HG03139 (cell line): ENCODE results near the gene CREBRF.
"Not testable (repeated sequence)": the region's sequence is repeated elsewhere in the genome, so short reads cannot be mapped to it uniquely, and the experiment has no call there.

Source experiments
- ATAC-seq: cut with Tn5 transposase; IDR thresholded peaks from one replicate; pipeline ENCODE4 v1.9.1; 2021; ENCODE audit not compliant: unreplicated experiment

Gene CREBRF

GRCh38 chr5:173033923-173034322 is 22.2 kb upstream of the CREBRF start:
- no peak for ATAC-seq

DNA sequence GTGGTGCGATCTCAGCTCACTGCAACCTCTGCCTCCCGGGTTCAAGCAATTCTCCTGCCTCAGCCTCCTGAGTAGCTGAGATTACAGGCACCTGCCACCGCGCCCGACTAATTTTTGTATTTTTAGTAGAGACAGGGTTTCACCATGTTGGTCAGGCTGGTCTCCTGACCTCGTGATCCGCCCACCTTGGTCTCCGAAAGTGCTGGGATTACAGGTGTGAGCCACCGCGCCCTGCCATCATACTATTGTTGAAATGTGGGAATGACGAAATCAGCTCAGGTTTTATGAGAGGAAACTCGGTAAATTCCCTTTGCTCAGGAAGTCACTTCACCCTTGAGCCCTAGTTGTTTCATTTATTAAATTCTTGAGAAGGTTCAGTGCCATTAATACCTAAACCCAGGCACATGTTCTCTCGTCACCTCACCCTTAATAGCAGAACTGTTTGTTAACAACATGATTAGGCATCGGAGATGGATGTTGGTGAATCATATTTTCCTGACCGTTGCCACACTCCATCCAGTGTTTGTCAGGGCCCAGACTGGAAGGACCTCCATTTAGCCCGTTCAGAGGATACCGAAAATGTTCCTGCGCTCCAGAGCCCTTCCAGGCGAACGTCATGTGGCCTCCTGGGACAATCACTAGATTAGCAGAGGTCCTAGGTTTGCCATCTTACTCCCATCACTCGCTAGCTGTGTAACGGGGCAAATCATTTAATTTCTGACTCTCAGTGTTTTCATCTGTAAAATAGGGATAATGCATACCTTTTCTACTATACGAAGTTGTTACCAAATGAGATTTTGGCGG is 20.0 kb upstream of the CREBRF start:
- peak; percentile 46 for ATAC-seq

- no peak for ATAC-seq
Measured at GRCh38 chr5:173039188-173039587, 17.0 kb upstream of the CREBRF start.

- no peak for ATAC-seq
Measured at GRCh38 chr5:173039964-173040363, 16.2 kb upstream of the CREBRF start.

- no peak for ATAC-seq
Measured at GRCh38 chr5:173041881-173042762, 14.0 kb upstream of the CREBRF start.

GRCh38 chr5:173042763-173043107 is 13.4 kb upstream of the CREBRF start:
- no peak for ATAC-seq

DNA sequence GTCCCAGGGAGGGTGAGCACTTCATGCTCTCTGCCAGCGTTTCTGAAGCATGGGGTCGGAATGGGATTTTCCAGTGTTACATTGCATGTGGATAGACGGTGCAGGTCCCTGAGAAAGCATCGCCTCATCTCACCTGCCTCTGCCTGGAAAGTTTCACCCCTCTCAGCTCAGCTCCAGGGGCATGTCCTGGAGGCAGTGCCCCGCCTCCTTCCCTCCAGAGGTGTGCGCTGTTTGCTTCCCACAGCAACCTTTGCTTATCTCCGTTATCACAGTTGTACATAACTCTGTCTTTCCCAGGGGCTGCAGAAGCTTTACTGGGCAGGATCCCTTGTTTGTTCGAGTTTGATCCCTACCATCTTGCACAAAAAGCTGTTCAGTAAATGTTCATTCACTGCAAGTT is 10.7 kb upstream of the CREBRF start:
- no peak for ATAC-seq

- not testable (repeated sequence) for ATAC-seq
Measured at GRCh38 chr5:173047096-173047837, 8.9 kb upstream of the CREBRF start.

- no peak for ATAC-seq
Measured at GRCh38 chr5:173047838-173048105, 8.4 kb upstream of the CREBRF start.

DNA sequence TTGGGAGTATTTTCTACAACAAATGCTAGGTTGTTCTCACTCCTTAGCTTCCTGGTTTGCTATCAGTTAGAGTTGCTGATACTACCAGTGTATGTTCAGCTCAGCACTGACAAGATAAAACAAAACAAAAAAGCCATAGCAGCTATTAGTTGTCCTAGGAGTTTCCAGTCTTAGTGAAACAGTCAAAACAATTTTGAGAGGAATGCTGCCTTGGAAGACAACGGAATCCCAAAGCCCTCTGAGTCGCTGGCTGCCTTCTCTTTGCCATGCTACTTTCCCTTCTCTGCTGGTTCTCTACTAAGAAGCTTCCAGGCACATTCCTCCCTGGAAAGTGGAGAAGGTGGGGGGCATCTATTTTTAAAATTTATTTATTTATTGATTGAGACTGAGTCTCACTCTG is 5.4 kb upstream of the CREBRF start:
- ATAC-seq: no peak

DNA sequence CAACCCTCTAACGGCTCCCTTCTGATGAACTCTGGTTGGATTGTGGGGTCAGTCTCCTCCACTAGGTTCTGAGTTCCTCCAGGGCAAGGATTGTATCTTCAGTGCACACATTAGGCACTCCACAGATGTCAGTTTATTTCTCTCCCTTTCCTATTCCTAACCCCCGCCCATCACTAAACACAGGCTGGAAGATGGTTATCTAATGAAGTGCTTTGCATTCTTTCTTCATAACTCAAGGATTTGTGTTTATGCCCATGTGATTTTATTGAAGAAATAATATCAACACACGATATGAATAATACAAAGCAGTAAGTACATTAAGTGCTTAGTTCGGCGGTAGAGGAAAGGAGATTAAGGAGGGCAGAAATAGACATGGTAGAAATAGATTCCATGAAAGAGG is 4.4 kb upstream of the CREBRF start:
- no peak for ATAC-seq

DNA sequence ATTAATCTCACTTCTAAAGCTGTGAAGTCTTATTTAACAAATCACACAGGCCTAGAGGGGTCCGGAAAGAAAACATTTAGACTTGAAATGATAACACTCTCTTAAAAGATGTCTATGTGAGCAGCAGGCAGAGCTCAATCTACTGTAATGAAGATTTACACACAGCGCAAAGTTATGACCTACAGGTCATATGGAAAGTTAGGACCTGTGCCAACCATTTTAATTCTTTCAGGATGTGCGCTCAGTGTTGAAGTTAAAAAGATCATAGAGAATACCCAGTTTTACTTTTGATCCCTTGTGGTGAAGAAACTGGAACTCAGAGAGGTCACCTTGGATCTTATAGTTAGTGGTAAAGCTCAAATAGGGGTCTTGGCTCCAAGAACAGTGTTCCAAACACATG is 3.1 kb upstream of the CREBRF start:
- ATAC-seq: no peak

GRCh38 chr5:173055042-173055721 is 970 bp upstream of the CREBRF start:
- ATAC-seq: no peak

DNA sequence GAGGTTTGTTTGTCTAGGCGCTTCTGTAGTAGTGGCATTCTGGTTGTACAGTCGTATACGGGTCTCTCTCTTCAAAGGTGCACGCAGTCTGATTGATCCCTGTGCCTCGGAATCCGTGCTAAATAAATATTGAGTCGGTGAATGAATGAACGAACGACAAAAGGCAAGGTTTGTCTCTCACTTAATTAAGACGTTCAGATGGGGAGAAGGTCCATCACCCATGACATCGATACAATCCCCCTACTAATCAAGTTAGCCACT is 500 bp upstream of the CREBRF start:
- ATAC-seq: no peak

DNA sequence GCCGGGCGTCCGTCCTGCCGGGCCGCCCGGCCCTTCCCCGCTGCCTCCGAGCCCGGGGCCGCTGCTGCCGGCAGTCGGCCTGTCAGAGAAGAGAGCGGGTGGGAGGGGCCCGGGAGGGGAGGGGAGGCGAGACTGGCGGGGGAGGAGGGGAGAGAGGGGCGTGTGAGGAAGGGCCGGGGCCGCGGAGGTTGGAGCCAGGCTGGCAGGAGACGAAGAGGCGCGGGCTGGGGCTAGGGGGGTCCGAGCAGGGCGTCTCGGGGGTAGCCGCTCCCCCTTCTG is 570 bp downstream of the CREBRF start:
- peak; percentile 15 for ATAC-seq

- ATAC-seq: peak; percentile 80
Measured at GRCh38 chr5:173057062-173057924, 1.1 kb downstream of the CREBRF start.

- ATAC-seq: no peak
Measured at GRCh38 chr5:173062141-173062540, 6.0 kb downstream of the CREBRF start.

GRCh38 chr5:173065155-173065554 is 9.0 kb downstream of the CREBRF start:
- no peak for ATAC-seq

DNA sequence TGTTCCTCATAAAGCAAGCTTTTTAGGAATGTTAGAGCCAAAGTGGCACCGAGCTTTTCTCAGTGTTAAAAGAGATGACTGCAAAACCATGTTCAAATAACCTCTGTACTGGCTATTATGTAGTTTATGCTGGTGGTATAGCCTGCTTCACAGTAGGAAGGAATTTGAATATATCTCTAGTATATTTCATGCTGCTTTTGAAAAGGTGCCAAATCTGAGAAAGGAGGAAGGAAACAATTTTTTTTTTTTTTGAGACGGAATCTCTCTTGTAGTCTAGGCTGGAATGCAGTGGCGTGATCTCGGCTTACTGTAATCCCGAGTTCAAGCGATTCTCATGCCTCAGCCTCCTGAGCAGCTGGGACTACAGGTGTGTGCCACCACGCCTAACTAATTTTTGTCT is 13.5 kb downstream of the CREBRF start:
- no peak for ATAC-seq

- no peak for ATAC-seq
Measured at GRCh38 chr5:173075137-173075843, 19.1 kb downstream of the CREBRF start.
